Neutrophil (primary cell): ENCODE measurements around the gene DAB2.

Source experiments
- H3K27ac ChIP-seq: fragments of 200-600 bp; sonication (generic); 2 replicates; pipeline ENCODE4 v1.5.1; 2016; ENCODE audit warnings: mild to moderate bottlenecking, moderate library complexity
- H3K27me3 ChIP-seq: fragments of 200-600 bp; sonication (generic); 2 replicates; pipeline ENCODE4 v1.6.0; 2016; ENCODE audit warnings: mild to moderate bottlenecking
- H3K36me3 ChIP-seq: fragments of 200-600 bp; sonication (generic); 2 replicates; pipeline ENCODE4 v1.5.1; 2017
- H3K4me1 ChIP-seq, 2 experiments: fragments of 200-600 bp in 1 of 2; sonication (generic) in 1 of 2; 1 replicate in 1 of 2; 2 replicates in 1 of 2; pipeline versions ENCODE4 v1.5.1 to v1.6.1; 2013 to 2016; ENCODE audit warnings: low read depth in 1 of 2, low read length in 1 of 2, mild to moderate bottlenecking in 1 of 2, moderate library complexity in 1 of 2; ENCODE audit not compliant: control insufficient read depth in 1 of 2, insufficient read depth in 1 of 2
- H3K4me3 ChIP-seq, 2 experiments: fragments of 200-600 bp in 1 of 2; sonication (generic) in 1 of 2; 1 replicate in 1 of 2; 2 replicates in 1 of 2; pipeline ENCODE4 v1.5.1; 2013 to 2016; ENCODE audit warnings: low read depth in 1 of 2, low read length in 1 of 2, mild to moderate bottlenecking in 1 of 2, moderate library complexity in 1 of 2
- H3K9me3 ChIP-seq: fragments of 200-600 bp; sonication (generic); 2 replicates; pipeline ENCODE4 v1.5.1; 2016
- CTCF ChIP-seq: fragments of 200-600 bp; sonication (generic); IDR thresholded peaks from 2 replicates; pipeline ENCODE4 v1.5.1; 2016; ENCODE audit warnings: antibody characterized with exemption

The DAB2 gene

GRCh38 chr5:39396843-39397242, 27.9 kb downstream of the DAB2 start:
- no peaks in the 10 kb centered on the region for H3K36me3 ChIP-seq
- no peak overlapping the region for H3K4me3 ChIP-seq
- TF ChIP-seq CTCF, result no peak
- H3K4me1 ChIP-seq, result peaks cover 8 to 11% of the 10 kb centered on the region in 2 experiments
- H3K27me3 ChIP-seq, result no peaks in the 10 kb centered on the region
- H3K27ac ChIP-seq, result no peak overlapping the region
- no peaks in the 10 kb centered on the region for H3K9me3 ChIP-seq

GRCh38 chr5:39395521-39395920, 29.3 kb downstream of the DAB2 start:
- no peak overlapping the region for H3K27ac ChIP-seq
- no peak for TF ChIP-seq CTCF
- no peaks in the 10 kb centered on the region for H3K27me3 ChIP-seq
- no peak overlapping the region for H3K4me3 ChIP-seq
- peaks cover 8 to 11% of the 10 kb centered on the region in 2 experiments for H3K4me1 ChIP-seq
- H3K9me3 ChIP-seq, result no peaks in the 10 kb centered on the region
- H3K36me3 ChIP-seq, result no peaks in the 10 kb centered on the region

- Histone ChIP-seq H3K4me3 (no peak overlapping the region), H3K27me3 (no peaks in the 10 kb centered on the region), H3K36me3 (no peaks in the 10 kb centered on the region), H3K27ac (no peak overlapping the region), H3K9me3 (no peaks in the 10 kb centered on the region), H3K4me1 (peaks cover 8 to 11% of the 10 kb centered on the region in 2 experiments)
- no peak for TF ChIP-seq CTCF
These were observed 29.8 kb downstream of the DAB2 start for GRCh38 chr5:39394946-39395345.

- no peak overlapping the region for H3K27ac ChIP-seq
- no peaks in the 10 kb centered on the region for H3K9me3 ChIP-seq
- no peaks in the 10 kb centered on the region for H3K36me3 ChIP-seq
- H3K27me3 ChIP-seq, result no peaks in the 10 kb centered on the region
- H3K4me3 ChIP-seq, result no peak overlapping the region
- no peaks in the 10 kb centered on the region for H3K4me1 ChIP-seq
- no peak for TF ChIP-seq CTCF
These were observed 33.8 kb downstream of the DAB2 start for GRCh38 chr5:39390945-39391344.

GRCh38 chr5:39387293-39387692, 37.5 kb downstream of the DAB2 start:
- no peaks in the 10 kb centered on the region for H3K27me3 ChIP-seq
- no peaks in the 10 kb centered on the region for H3K9me3 ChIP-seq
- H3K27ac ChIP-seq, result no peak overlapping the region
- no peaks in the 10 kb centered on the region for H3K36me3 ChIP-seq
- no peak for TF ChIP-seq CTCF
- no peaks in the 10 kb centered on the region for H3K4me1 ChIP-seq
- no peak overlapping the region for H3K4me3 ChIP-seq

GRCh38 chr5:39384271-39384670, 40.5 kb downstream of the DAB2 start:
- Histone ChIP-seq H3K4me3 (no peak overlapping the region), H3K36me3 (no peaks in the 10 kb centered on the region), H3K27me3 (no peaks in the 10 kb centered on the region), H3K27ac (no peak overlapping the region), H3K4me1 (no peaks in the 10 kb centered on the region), H3K9me3 (no peaks in the 10 kb centered on the region)
- TF ChIP-seq CTCF, result no peak
